DND-41 (cell line): ENCODE results near the gene TAF1A.

ENCODE experiments used
- ATAC-seq: fragments of 200-7000 bp; cut with Tn5 transposase; 3 replicates; pipeline ENCODE4 v1.9.1; 2021; ENCODE audit warnings: low read depth; ENCODE audit not compliant: insufficient read depth
- DNase-seq: peaks from one replicate; pipeline ENCODE4 v3.0.0-alpha.2; 2020
- H2AFZ ChIP-seq: 2 replicates; pipeline ENCODE4 v1.6.0; 2012; ENCODE audit warnings: low read depth, low read length
- H3K27ac ChIP-seq: 2 replicates; pipeline ENCODE4 v1.5.1; 2012; ENCODE audit warnings: low read length, inconsistent platforms
- H3K27me3 ChIP-seq: fragments of 200-600 bp; sonication (generic); 2 replicates; pipeline ENCODE4 v1.6.0; 2012; ENCODE audit warnings: low read length, mild to moderate bottlenecking, inconsistent platforms; ENCODE audit not compliant: insufficient read depth, poor library complexity
- H3K36me3 ChIP-seq: 2 replicates; pipeline ENCODE4 v1.5.1; 2012; ENCODE audit warnings: low read length, inconsistent platforms; ENCODE audit not compliant: insufficient read depth
- H3K4me1 ChIP-seq: 2 replicates; pipeline ENCODE4 v1.5.1; 2012; ENCODE audit warnings: mild to moderate bottlenecking, low read length; ENCODE audit not compliant: insufficient read depth
- H3K4me2 ChIP-seq: 2 replicates; pipeline ENCODE4 v1.6.0; 2012; ENCODE audit warnings: mild to moderate bottlenecking, moderate library complexity, low read length, inconsistent platforms; ENCODE audit not compliant: insufficient read depth
- H3K4me3 ChIP-seq, 2 experiments: fragments of 200-600 bp in 1 of 2; shearing (Covaris generic) in 1 of 2; 2 replicates each; pipeline ENCODE4 v1.5.1; 2012 to 2016; ENCODE audit warnings: inconsistent platforms in 2 of 2, low read length in 2 of 2, mild to moderate bottlenecking in 2 of 2, low read depth in 1 of 2, moderate library complexity in 1 of 2
- H3K79me2 ChIP-seq: 2 replicates; pipeline ENCODE4 v1.6.0; 2012; ENCODE audit warnings: low read length, inconsistent platforms; ENCODE audit not compliant: insufficient read depth
- H3K9ac ChIP-seq: 2 replicates; pipeline ENCODE4 v1.6.0; 2012; ENCODE audit warnings: low read depth, mild to moderate bottlenecking, inconsistent platforms, low read length, moderate library complexity
- H3K9me3 ChIP-seq: 2 replicates; pipeline ENCODE4 v1.5.1; 2012; ENCODE audit warnings: low read length, moderate library complexity, mild to moderate bottlenecking, inconsistent platforms; ENCODE audit not compliant: insufficient read depth, severe bottlenecking
- H4K20me1 ChIP-seq: 2 replicates; pipeline ENCODE4 v1.6.0; 2012; ENCODE audit warnings: low read length; ENCODE audit not compliant: insufficient read depth
- CTCF ChIP-seq: IDR thresholded peaks from 2 replicates; pipeline ENCODE4 v1.5.1; 2012; ENCODE audit warnings: borderline replicate concordance, low read length, moderate library complexity, mild to moderate bottlenecking; ENCODE audit not compliant: poor library complexity, severe bottlenecking; ENCODE audit errors: extremely low read depth
- EZH2 ChIP-seq: IDR thresholded peaks from 3 replicates; pipeline ENCODE4 v1.6.1; 2012; ENCODE audit warnings: borderline replicate concordance, low read depth, mild to moderate bottlenecking, moderate library complexity, low read length, inconsistent platforms; ENCODE audit not compliant: severe bottlenecking

Gene TAF1A

GRCh38 chr1:222623458-222623857 is 33.7 kb upstream of the TAF1A start:
- Histone ChIP-seq H3K9ac (no peak overlapping the region), H3K9me3 (no peaks in the 10 kb centered on the region), H2AFZ (no peak overlapping the region), H3K4me1 (peaks cover 21% of the 10 kb centered on the region), H3K4me2 (no peak overlapping the region), H3K79me2 (peaks cover 20% of the 10 kb centered on the region), H3K27ac (no peak overlapping the region), H4K20me1 (peaks cover 10% of the 10 kb centered on the region; the same call in 1 of the 2 replicates), H3K27me3 (no peaks in the 10 kb centered on the region), H3K4me3 (no peak overlapping the region), H3K36me3 (peaks cover 59% of the 10 kb centered on the region)
- no peak for DNase-seq
- ATAC-seq, result no peak
- TF ChIP-seq EZH2 (no peak), CTCF (no peak)

GRCh38 chr1:222622765-222623164 is 33.0 kb upstream of the TAF1A start:
- DNase-seq, result no peak
- H3K79me2 ChIP-seq, result peaks cover 23% of the 10 kb centered on the region
- no peak overlapping the region for H3K27ac ChIP-seq
- no peaks in the 10 kb centered on the region for H3K9me3 ChIP-seq
- H3K4me1 ChIP-seq, result peaks cover 21% of the 10 kb centered on the region
- H3K4me2 ChIP-seq, result no peak overlapping the region
- H4K20me1 ChIP-seq, result peaks cover 10% of the 10 kb centered on the region; the same call in 1 of the 2 replicates
- no peak overlapping the region for H3K9ac ChIP-seq
- ATAC-seq, result no peak
- no peak overlapping the region for H2AFZ ChIP-seq
- H3K27me3 ChIP-seq, result no peaks in the 10 kb centered on the region
- peaks cover 52% of the 10 kb centered on the region for H3K36me3 ChIP-seq
- TF ChIP-seq CTCF, result no peak
- no peak for TF ChIP-seq EZH2
- H3K4me3 ChIP-seq, result no peak overlapping the region

GRCh38 chr1:222620566-222620965 is 30.8 kb upstream of the TAF1A start:
- Histone ChIP-seq H3K79me2 (peaks cover 23% of the 10 kb centered on the region), H3K4me1 (peaks cover 32% of the 10 kb centered on the region), H3K9me3 (no peaks in the 10 kb centered on the region), H3K4me3 (no peak overlapping the region), H3K4me2 (0 out of 2 replicates have a peak overlapping the region, but pooled peaks have one; percentile 3), H3K27ac (no peak overlapping the region), H4K20me1 (peaks cover 10% of the 10 kb centered on the region; the same call in 1 of the 2 replicates), H2AFZ (no peak overlapping the region), H3K9ac (no peak overlapping the region), H3K36me3 (peaks cover 30% of the 10 kb centered on the region), H3K27me3 (no peaks in the 10 kb centered on the region)
- no peak for ATAC-seq
- TF ChIP-seq CTCF, result no peak
- TF ChIP-seq EZH2, result no peak
- DNase-seq, result no peak
